LNCaP clone FGC (cell line): Measurements from ENCODE around the gene TRIM37.
"Not testable (repeated sequence)": the region's sequence is repeated elsewhere in the genome, so short reads cannot be mapped to it uniquely, and the experiment has no call there.

Experiments used
- DNase-seq: peaks from one replicate; pipeline ENCODE4 v3.0.0-alpha.2; 2011; ENCODE audit warnings: low read depth
- H3K4me3 ChIP-seq: 2 replicates; pipeline ENCODE4 v1.5.1; 2011; ENCODE audit warnings: mild to moderate bottlenecking, low read depth, low read length, control low read depth
- TF ChIP-seq, protein P1 (sequence below): IDR thresholded peaks from 2 replicates; pipeline ENCODE4 v1.5.1; 2012; ENCODE audit warnings: mild to moderate bottlenecking; ENCODE audit not compliant: control insufficient read depth, insufficient read depth; ENCODE audit errors: extremely low read depth

Gene TRIM37

GRCh38 chr17:58960068-58960467, 146.6 kb downstream of the TRIM37 start:
- peak; percentile 91 for DNase-seq
- H3K4me3 ChIP-seq: no peak overlapping the region
- TF ChIP-seq, protein P1, sequence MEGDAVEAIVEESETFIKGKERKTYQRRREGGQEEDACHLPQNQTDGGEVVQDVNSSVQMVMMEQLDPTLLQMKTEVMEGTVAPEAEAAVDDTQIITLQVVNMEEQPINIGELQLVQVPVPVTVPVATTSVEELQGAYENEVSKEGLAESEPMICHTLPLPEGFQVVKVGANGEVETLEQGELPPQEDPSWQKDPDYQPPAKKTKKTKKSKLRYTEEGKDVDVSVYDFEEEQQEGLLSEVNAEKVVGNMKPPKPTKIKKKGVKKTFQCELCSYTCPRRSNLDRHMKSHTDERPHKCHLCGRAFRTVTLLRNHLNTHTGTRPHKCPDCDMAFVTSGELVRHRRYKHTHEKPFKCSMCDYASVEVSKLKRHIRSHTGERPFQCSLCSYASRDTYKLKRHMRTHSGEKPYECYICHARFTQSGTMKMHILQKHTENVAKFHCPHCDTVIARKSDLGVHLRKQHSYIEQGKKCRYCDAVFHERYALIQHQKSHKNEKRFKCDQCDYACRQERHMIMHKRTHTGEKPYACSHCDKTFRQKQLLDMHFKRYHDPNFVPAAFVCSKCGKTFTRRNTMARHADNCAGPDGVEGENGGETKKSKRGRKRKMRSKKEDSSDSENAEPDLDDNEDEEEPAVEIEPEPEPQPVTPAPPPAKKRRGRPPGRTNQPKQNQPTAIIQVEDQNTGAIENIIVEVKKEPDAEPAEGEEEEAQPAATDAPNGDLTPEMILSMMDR: peak; percentile 46

DNA sequence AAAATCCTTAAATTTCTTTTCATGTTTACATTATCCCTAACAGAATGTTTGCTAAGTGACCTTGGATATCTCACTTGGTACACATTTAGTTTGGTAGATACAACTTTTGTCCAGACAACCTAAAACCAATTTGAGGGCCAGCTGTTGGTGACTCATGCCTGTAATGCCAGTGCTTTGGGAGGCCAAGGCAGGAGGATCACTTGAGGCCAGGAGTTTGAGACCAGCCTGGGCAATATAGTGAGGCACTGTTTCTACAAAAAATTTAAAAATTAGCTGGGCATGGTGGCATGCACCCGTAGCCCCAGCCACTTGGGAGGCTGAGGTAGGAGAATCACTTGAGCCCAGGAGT, 149.0 kb downstream of the TRIM37 start:
- DNase-seq: not testable (repeated sequence)

GRCh38 chr17:58956997-58957724, 149.5 kb downstream of the TRIM37 start:
- no peak for DNase-seq

More for the DNA sequence above, 149.0 kb downstream of the TRIM37 start:
- not testable (repeated sequence) for H3K4me3 ChIP-seq

GRCh38 chr17:58954358-58954757, 152.3 kb downstream of the TRIM37 start:
- DNase-seq, H3K4me3 ChIP-seq: not testable (repeated sequence)

More at GRCh38 chr17:58956997-58957724, 149.5 kb downstream of the TRIM37 start:
- TF ChIP-seq, protein P1: no peak
- no peak overlapping the region for H3K4me3 ChIP-seq

- no peak overlapping the region for H3K4me3 ChIP-seq
- DNase-seq: no peak
- TF ChIP-seq, protein P1: no peak
Observed at GRCh38 chr17:58947824-58948223, 158.9 kb downstream of the TRIM37 start.

DNA sequence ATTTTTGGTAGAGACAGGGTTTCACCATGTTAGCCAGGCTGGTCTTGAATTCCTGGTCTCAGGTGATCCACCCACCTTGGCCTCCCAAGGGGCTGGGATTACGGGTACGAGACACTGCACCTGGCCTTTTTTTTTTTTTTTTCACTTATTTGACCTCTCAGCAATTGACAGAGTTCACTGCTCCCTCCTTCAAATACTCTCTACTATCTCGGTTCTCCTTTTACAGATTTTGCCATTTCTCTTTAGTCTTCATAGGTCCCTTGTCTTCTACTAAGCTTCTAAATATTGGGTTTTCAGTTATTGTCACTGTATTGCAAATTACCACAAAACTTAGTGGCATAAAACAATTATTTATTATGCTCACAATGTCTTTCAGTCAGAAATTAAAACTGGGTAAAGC, 159.3 kb downstream of the TRIM37 start:
- TF ChIP-seq, protein P1: no peak
- no peak overlapping the region for H3K4me3 ChIP-seq
- DNase-seq: no peak

DNA sequence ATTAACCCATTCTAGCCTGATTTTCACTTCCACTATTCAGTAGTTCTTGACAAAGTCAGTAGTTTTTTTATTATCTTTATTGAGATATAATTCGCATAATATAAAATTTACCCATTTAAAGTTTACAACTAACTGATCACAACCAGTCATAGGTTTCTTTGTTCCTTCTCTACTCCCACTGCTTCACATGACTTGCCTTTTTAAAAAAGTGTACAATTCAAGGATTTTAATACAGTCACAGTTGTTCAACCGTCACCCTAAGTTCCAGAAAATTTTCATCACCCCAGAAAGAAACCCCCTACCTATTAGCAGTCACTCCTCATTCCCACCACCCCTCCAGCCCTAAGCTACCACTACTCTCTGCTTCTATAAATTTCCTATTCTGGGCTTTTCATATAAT, 162.5 kb downstream of the TRIM37 start:
- no peak for DNase-seq
- TF ChIP-seq, protein P1: no peak
- H3K4me3 ChIP-seq: no peak overlapping the region

DNA sequence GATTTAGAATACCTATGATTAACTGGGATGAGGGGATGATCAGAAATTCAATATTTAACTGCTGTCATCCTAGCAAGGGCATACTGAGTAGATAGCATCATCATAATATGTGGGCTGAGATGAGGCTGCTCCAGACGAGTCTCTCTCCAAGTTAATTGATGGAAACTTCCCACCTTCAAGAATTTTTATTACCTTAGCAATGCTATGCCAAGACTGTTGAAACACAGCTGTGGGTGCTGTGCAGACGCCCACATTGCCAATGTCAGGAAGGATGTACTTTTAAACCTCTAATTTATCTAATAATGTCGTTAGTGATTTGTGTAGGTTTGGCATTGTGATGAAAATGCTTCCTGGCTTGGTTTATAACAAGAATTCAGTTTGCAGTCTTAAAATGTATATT, 170.4 kb downstream of the TRIM37 start:
- TF ChIP-seq, protein P1: no peak
- DNase-seq: no peak
- H3K4me3 ChIP-seq: no peak overlapping the region
